WTC11 (cell line): ENCODE data around the gene MRPS14. TPM values are rescaled to one million over a fixed set of nuclear protein-coding genes. Genes with fewer than 3 reads are reported as not detected.

Experiments used
- ATAC-seq: fragments of 200-7000 bp; cut with Tn5 transposase; 2 replicates; pipeline ENCODE4 v1.10.0; 2021; ENCODE audit warnings: mild to moderate bottlenecking, moderate library complexity
- CTCF ChIA-PET: fragments of 300-600 bp; sonication (Branson Sonifier 250); formaldehyde crosslinking; loops from one replicate; lab custom pipeline; 2021; ENCODE audit warnings: antibody characterized with exemption; lab: Charles Lee
- POLR2A ChIA-PET: fragments of 350-600 bp; sonication (Branson Sonifier 250); formaldehyde crosslinking; loops from one replicate; lab custom pipeline; 2021; ENCODE audit warnings: antibody characterized with exemption; lab: Charles Lee
- DNase-seq: peaks from one replicate; pipeline ENCODE4 v3.0.0; 2021; ENCODE audit warnings: low spot score
- H3K27ac Mint-ChIP-seq: 2 replicates; pipeline ENCODE4 v1.8.0; 2021; ENCODE audit warnings: mixed read lengths
- H3K27me3 Mint-ChIP-seq: 2 replicates; pipeline ENCODE4 v1.8.0; 2021; ENCODE audit warnings: low read depth, mild to moderate bottlenecking, moderate library complexity, mixed read lengths
- H3K36me3 Mint-ChIP-seq: 2 replicates; pipeline ENCODE4 v1.8.0; 2021; ENCODE audit warnings: mixed read lengths
- H3K4me1 Mint-ChIP-seq: 2 replicates; pipeline ENCODE4 v1.8.0; 2022; ENCODE audit warnings: mixed read lengths
- H3K4me3 Mint-ChIP-seq: 2 replicates; pipeline ENCODE4 v1.8.0; 2021; ENCODE audit warnings: mild to moderate bottlenecking, moderate library complexity, mixed read lengths
- H3K9me3 Mint-ChIP-seq: 2 replicates; pipeline ENCODE4 v1.8.0; 2021; ENCODE audit warnings: mixed read lengths
- NFYB ChIP-seq: sonication (generic); formaldehyde crosslinking; conservative IDR thresholded peaks from 2 replicates; pipeline ENCODE4 v1.8.0; 2022; ENCODE audit warnings: low read depth, missing genetic modification reagents
- NR2C2 ChIP-seq: sonication (generic); formaldehyde crosslinking; IDR thresholded peaks from 2 replicates; pipeline ENCODE4 v1.8.0; 2022; ENCODE audit warnings: mild to moderate bottlenecking, missing genetic modification reagents
- ZBTB21 ChIP-seq: sonication (generic); formaldehyde crosslinking; IDR thresholded peaks from 2 replicates; pipeline ENCODE4 v1.8.1; 2023; ENCODE audit warnings: mild to moderate bottlenecking, missing genetic modification reagents, borderline replicate concordance
- ZMAT4 ChIP-seq: fragments of 250-450 bp; sonication (Bioruptor Pico); IDR thresholded peaks from 2 replicates; pipeline ENCODE4 v1.9.0; 2021; ENCODE audit warnings: mild to moderate bottlenecking
- ZNF416 ChIP-seq: fragments of 250-450 bp; sonication (Bioruptor Pico); IDR thresholded peaks from 2 replicates; pipeline ENCODE4 v1.9.0; 2021; ENCODE audit warnings: mild to moderate bottlenecking, inconsistent platforms
- ZNF423 ChIP-seq: fragments of 250-450 bp; sonication (Bioruptor Pico); IDR thresholded peaks from 2 replicates; pipeline ENCODE4 v2.1.2; 2022; ENCODE audit warnings: mild to moderate bottlenecking, moderate library complexity
- total RNA-seq: library from RNA; stranded (reverse); gene quantifications from 3 replicates; pipeline ENCODE4 v1.2.3, GENCODE V29; 2021
- TF ChIP-seq, protein P1 (sequence below): sonication (generic); formaldehyde crosslinking; conservative IDR thresholded peaks from 2 replicates; pipeline ENCODE4 v1.8.1; 2023; ENCODE audit warnings: mild to moderate bottlenecking, low read depth, missing genetic modification reagents, moderate library complexity
- TF ChIP-seq, protein P2 (sequence below): sonication (generic); formaldehyde crosslinking; IDR thresholded peaks from 2 replicates; pipeline ENCODE4 v1.8.0; 2022; ENCODE audit warnings: mild to moderate bottlenecking, missing genetic modification reagents
- TF ChIP-seq, protein P3 (sequence below): sonication (generic); formaldehyde crosslinking; IDR thresholded peaks from 2 replicates; pipeline ENCODE4 v1.8.0; 2022; ENCODE audit warnings: missing genetic modification reagents
- TF ChIP-seq, protein P4 (sequence below): sonication (generic); formaldehyde crosslinking; IDR thresholded peaks from 2 replicates; pipeline ENCODE4 v1.8.0; 2022; ENCODE audit warnings: mild to moderate bottlenecking, missing genetic modification reagents

Gene MRPS14
- total RNA-seq, 1 experiment from 2014 or later = 30.4 TPM

DNA sequence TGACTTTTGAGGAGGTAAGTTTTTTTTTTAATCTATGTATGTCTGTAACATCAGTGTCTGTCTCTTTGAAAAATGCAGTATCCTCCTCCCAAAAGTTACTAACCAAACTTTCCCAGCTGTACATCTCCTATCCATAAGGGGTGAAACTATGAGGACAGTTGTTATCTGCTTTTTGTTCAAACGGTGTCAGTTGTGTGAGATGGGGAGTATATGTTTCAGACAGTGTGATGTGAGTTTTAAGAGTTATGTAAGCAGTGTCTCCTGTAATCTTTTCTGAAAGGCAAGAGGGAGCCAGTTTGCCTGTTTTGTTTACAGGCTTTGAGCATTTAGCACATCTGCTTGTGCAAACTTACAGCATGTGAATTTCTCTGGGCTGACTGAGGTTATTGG is 58.3 kb downstream of the MRPS14 start:
- Mint-ChIP-seq H3K27me3 (no peaks in the 10 kb centered on the region), H3K27ac (peak overlapping the region; percentile 20; the same call in 1 of the 2 replicates), H3K4me3 (no peak overlapping the region), H3K9me3 (no peaks in the 10 kb centered on the region), H3K36me3 (peaks cover 30% of the 10 kb centered on the region), H3K4me1 (peaks cover 23% of the 10 kb centered on the region)
- ChIA-PET CTCF (interaction anchor here (1.5 to 1.7 kb wide), 2 partner anchors 18 to 21 kb away, joined by 3 to 6 read pairs; no protein-coding TSS in a partner anchor), POLR2A (interaction anchor here (1.0 kb wide), 1 partner anchor 35 kb away, joined by 3 read pairs; the partner anchor contains the start of gene CACYBP)
- DNase-seq = no peak
- no peak for ATAC-seq
- TF ChIP-seq ZNF416 (CRISPR knock-in tag) = no peak
- no peak for TF ChIP-seq NFYB (CRISPR knock-in tag)
- TF ChIP-seq ZMAT4 = no peak

DNA sequence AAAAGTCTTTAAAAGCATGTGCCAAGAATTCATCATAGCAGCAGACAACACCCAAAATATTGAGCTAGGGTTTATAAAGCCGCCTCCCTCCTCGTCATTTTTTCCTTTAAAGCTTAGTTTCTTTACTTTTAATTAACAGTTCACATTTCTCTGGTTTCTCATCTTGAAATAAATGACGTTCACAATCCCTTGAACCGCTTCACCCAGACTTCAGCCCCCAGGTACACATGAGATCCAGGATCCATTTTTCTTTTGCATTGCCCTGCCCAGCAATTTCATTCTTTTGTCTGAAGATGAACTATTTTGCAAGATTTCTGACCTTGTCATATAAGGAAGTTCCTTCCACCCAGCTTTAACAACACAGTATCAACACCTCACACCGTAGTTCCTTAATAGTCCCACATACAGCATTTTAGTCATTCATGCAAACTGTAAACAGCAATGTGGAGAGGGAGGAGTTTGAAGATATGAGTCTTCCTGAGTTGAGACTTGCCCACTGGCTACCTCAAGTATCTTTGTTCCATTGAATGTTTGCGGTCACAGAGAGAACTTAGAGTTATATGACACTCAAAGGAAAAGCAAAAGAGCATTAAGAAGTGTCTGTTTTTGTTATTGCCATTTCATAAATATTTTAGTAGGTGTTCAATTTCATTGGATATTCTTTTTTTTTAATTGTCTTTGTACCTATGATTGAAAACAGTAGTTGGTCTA is 58.8 kb downstream of the MRPS14 start:
- no peak overlapping the region for H3K4me3 Mint-ChIP-seq
- TF ChIP-seq, protein P1, sequence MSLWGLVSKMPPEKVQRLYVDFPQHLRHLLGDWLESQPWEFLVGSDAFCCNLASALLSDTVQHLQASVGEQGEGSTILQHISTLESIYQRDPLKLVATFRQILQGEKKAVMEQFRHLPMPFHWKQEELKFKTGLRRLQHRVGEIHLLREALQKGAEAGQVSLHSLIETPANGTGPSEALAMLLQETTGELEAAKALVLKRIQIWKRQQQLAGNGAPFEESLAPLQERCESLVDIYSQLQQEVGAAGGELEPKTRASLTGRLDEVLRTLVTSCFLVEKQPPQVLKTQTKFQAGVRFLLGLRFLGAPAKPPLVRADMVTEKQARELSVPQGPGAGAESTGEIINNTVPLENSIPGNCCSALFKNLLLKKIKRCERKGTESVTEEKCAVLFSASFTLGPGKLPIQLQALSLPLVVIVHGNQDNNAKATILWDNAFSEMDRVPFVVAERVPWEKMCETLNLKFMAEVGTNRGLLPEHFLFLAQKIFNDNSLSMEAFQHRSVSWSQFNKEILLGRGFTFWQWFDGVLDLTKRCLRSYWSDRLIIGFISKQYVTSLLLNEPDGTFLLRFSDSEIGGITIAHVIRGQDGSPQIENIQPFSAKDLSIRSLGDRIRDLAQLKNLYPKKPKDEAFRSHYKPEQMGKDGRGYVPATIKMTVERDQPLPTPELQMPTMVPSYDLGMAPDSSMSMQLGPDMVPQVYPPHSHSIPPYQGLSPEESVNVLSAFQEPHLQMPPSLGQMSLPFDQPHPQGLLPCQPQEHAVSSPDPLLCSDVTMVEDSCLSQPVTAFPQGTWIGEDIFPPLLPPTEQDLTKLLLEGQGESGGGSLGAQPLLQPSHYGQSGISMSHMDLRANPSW (CRISPR knock-in tag) = no peak
- TF ChIP-seq, protein P2, sequence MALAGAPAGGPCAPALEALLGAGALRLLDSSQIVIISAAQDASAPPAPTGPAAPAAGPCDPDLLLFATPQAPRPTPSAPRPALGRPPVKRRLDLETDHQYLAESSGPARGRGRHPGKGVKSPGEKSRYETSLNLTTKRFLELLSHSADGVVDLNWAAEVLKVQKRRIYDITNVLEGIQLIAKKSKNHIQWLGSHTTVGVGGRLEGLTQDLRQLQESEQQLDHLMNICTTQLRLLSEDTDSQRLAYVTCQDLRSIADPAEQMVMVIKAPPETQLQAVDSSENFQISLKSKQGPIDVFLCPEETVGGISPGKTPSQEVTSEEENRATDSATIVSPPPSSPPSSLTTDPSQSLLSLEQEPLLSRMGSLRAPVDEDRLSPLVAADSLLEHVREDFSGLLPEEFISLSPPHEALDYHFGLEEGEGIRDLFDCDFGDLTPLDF (CRISPR knock-in tag) = no peak
- H3K27ac Mint-ChIP-seq = peak overlapping the region; percentile 55
- no peak for DNase-seq
- H3K9me3 Mint-ChIP-seq = no peaks in the 10 kb centered on the region
- H3K4me1 Mint-ChIP-seq = peaks cover 28% of the 10 kb centered on the region
- ChIA-PET POLR2A (no interaction called here), CTCF (interaction anchor here (1.5 kb wide), 1 partner anchor 22 kb away, joined by 3 read pairs; no protein-coding TSS in a partner anchor)
- H3K27me3 Mint-ChIP-seq = no peaks in the 10 kb centered on the region
- H3K36me3 Mint-ChIP-seq = peaks cover 30% of the 10 kb centered on the region
- ATAC-seq = no peak

DNA sequence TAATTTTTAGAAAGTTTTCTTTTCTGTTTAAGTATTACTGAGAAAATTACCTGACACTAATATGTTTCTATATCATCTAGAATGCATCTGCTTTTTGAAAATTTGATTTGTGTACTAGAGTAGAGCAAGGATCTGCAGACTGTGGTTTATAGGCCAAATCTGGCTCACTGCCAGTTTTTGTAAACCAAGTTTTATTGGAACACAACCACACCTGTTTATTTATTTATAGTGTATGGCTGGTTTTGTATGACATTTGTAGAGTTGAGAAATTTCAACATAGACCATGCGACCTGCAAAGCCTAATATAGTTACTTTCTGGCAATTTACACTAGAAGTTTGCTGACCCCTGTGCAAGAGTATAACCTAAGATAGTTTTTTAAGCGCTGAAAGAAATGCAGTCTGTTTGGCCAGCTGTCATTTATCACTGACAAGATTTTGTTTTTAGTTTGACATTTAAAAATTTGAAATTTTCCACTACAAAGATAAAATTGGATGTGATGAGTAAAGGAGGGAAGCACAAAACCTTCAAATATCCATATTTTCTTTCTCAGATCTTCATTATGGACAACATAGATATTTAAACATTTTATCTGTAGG is 59.6 kb downstream of the MRPS14 start:
- Mint-ChIP-seq H3K27ac (no peak overlapping the region), H3K4me1 (peaks cover 28% of the 10 kb centered on the region), H3K4me3 (no peak overlapping the region), H3K36me3 (peaks cover 27% of the 10 kb centered on the region), H3K9me3 (no peaks in the 10 kb centered on the region), H3K27me3 (no peaks in the 10 kb centered on the region)
- TF ChIP-seq, protein P3, sequence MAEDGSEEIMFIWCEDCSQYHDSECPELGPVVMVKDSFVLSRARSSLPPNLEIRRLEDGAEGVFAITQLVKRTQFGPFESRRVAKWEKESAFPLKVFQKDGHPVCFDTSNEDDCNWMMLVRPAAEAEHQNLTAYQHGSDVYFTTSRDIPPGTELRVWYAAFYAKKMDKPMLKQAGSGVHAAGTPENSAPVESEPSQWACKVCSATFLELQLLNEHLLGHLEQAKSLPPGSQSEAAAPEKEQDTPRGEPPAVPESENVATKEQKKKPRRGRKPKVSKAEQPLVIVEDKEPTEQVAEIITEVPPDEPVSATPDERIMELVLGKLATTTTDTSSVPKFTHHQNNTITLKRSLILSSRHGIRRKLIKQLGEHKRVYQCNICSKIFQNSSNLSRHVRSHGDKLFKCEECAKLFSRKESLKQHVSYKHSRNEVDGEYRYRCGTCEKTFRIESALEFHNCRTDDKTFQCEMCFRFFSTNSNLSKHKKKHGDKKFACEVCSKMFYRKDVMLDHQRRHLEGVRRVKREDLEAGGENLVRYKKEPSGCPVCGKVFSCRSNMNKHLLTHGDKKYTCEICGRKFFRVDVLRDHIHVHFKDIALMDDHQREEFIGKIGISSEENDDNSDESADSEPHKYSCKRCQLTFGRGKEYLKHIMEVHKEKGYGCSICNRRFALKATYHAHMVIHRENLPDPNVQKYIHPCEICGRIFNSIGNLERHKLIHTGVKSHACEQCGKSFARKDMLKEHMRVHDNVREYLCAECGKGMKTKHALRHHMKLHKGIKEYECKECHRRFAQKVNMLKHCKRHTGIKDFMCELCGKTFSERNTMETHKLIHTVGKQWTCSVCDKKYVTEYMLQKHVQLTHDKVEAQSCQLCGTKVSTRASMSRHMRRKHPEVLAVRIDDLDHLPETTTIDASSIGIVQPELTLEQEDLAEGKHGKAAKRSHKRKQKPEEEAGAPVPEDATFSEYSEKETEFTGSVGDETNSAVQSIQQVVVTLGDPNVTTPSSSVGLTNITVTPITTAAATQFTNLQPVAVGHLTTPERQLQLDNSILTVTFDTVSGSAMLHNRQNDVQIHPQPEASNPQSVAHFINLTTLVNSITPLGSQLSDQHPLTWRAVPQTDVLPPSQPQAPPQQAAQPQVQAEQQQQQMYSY (CRISPR knock-in tag) = no peak
- no peak for TF ChIP-seq NR2C2 (CRISPR knock-in tag)
- TF ChIP-seq, protein P4, sequence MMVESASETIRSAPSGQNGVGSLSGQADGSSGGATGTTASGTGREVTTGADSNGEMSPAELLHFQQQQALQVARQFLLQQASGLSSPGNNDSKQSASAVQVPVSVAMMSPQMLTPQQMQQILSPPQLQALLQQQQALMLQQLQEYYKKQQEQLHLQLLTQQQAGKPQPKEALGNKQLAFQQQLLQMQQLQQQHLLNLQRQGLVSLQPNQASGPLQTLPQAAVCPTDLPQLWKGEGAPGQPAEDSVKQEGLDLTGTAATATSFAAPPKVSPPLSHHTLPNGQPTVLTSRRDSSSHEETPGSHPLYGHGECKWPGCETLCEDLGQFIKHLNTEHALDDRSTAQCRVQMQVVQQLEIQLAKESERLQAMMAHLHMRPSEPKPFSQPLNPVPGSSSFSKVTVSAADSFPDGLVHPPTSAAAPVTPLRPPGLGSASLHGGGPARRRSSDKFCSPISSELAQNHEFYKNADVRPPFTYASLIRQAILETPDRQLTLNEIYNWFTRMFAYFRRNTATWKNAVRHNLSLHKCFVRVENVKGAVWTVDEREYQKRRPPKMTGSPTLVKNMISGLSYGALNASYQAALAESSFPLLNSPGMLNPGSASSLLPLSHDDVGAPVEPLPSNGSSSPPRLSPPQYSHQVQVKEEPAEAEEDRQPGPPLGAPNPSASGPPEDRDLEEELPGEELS (CRISPR knock-in tag) = no peak
- no peak for TF ChIP-seq ZNF423 (CRISPR knock-in tag)
- TF ChIP-seq ZBTB21 (CRISPR knock-in tag) = no peak
- no peak for ATAC-seq
- ChIA-PET CTCF (no interaction called here), POLR2A (no interaction called here)
- DNase-seq = no peak

Other genes starting within 250 kb of the MRPS14 start
- 167 to 211 TPM (median 185 TPM) in 3 replicates for gene CACYBP, start 23.5 kb downstream of the MRPS14 start, total RNA-seq
- 0.23 to 0.44 TPM (median 0.27 TPM) in 3 replicates for gene TNN, start 44.4 kb upstream of the MRPS14 start, total RNA-seq
- 8.8 to 15.0 TPM (median 11.9 TPM) in 3 replicates for gene KIAA0040, start 169.4 kb upstream of the MRPS14 start, total RNA-seq